ENCODE measurements around the gene SERTAD2. TPM values are rescaled to one million over a fixed set of nuclear protein-coding genes. Genes with fewer than 3 reads are reported as not detected.
A peak's percentile ranks its signal among the peaks of the same experiment; 100 is the strongest.

Gene SERTAD2
- total RNA-seq, 1 donor from 2014 or later: 19.1 TPM

GRCh38 chr2:64655873-64656272, 2.2 kb upstream of the SERTAD2 start:
- Histone ChIP-seq H3K9ac (no peak overlapping the region), H3F3A (ENCODE audit: low read depth) (peaks cover 38% of the 10 kb centered on the region), H4K20me1 (ENCODE audit: low read depth) (peaks cover 21% of the 10 kb centered on the region), H3K36me3 (no peaks in the 10 kb centered on the region), H3K79me2 (ENCODE audit: low read depth) (peaks cover 23% of the 10 kb centered on the region), H3K27ac (no peak overlapping the region), H3K27me3 (no peaks in the 10 kb centered on the region), H3K4me3 (no peak overlapping the region), H3K9me3 (ENCODE audit: low read depth) (no peaks in the 10 kb centered on the region), H2AFZ (replicated peaks) (no peak overlapping the region), H3K4me2 (peak overlapping the region; percentile 83), H3K4me1 (peaks cover 26% of the 10 kb centered on the region)
- Mint-ChIP-seq H3K36me3 (no peaks in the 10 kb centered on the region), H3K4me1 (peaks cover 32% of the 10 kb centered on the region), H3K27me3 (ENCODE audit: insufficient read depth, low read depth) (no peaks in the 10 kb centered on the region), H3K4me3 (no peak overlapping the region), H3K9me3 (no peaks in the 10 kb centered on the region), H3K27ac (peak overlapping the region; percentile 87)
- TF ChIP-seq CTCF (IDR thresholded peaks at IDR 0.05): no peak
- no peak for TF ChIP-seq EZH2 (IDR thresholded peaks at IDR 0.05)
- TF ChIP-seq EZH2phosphoT487 (IDR thresholded peaks at IDR 0.05): no peak
- DNase-seq (ENCODE audit: low spot score): no peak

DNA sequence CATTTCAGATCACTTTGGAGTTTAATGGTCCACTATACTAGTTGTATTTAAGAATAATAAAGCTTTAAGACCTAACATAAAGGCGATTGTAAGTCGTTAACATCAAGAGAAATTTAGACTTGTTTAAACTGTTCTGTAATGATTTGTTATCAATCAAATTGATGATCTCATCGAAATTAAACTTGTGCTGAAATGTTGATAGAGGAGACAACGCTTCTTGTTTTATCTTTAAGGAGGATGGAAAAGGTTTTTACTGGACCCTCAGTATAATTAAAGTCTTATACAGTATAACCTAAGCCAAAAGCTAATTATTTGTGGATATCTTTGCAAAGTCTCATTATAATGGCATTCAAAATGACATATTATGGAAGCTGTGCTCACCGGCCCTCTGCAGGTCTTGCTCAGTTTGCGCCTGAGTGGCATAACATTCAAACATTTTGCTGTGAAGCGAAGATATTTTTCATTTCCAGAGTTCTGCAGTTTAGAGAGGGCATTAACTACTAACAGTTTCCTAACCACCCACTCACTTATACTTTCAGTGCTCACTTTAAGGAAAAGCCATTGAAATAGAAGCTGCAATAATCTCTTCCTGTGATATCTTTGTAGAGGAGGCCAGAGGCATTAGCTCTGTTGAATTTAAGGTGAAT, 1.4 kb upstream of the SERTAD2 start:
- no peak overlapping the region for H3K27ac ChIP-seq
- H3K9ac ChIP-seq: no peak overlapping the region
- H3K9me3 ChIP-seq (ENCODE audit: low read depth): no peaks in the 10 kb centered on the region
- H2AFZ ChIP-seq (replicated peaks): no peak overlapping the region
- Mint-ChIP-seq H3K36me3 (no peaks in the 10 kb centered on the region), H3K27ac (no peak overlapping the region), H3K9me3 (no peaks in the 10 kb centered on the region), H3K4me1 (peaks cover 39% of the 10 kb centered on the region), H3K27me3 (ENCODE audit: insufficient read depth, low read depth) (no peaks in the 10 kb centered on the region), H3K4me3 (peak overlapping the region; percentile 91)
- no peak for DNase-seq (ENCODE audit: low spot score)
- H3K4me3 ChIP-seq: peak overlapping the region; percentile 64
- H3F3A ChIP-seq (ENCODE audit: low read depth): peaks cover 46% of the 10 kb centered on the region
- peak overlapping the region; percentile 83 for H3K4me2 ChIP-seq
- H3K27me3 ChIP-seq: no peaks in the 10 kb centered on the region
- peaks cover 33% of the 10 kb centered on the region for H3K4me1 ChIP-seq
- H3K36me3 ChIP-seq: no peaks in the 10 kb centered on the region
- H3K79me2 ChIP-seq (ENCODE audit: low read depth): peaks cover 30% of the 10 kb centered on the region
- no peak for TF ChIP-seq EZH2 (IDR thresholded peaks at IDR 0.05)
- TF ChIP-seq CTCF (IDR thresholded peaks at IDR 0.05): peak; percentile 45
- no peak for TF ChIP-seq EZH2phosphoT487 (IDR thresholded peaks at IDR 0.05)
- peaks cover 28% of the 10 kb centered on the region for H4K20me1 ChIP-seq (ENCODE audit: low read depth)

- H3K27ac ChIP-seq: peak overlapping the region; percentile 99
- peak; percentile 92 for DNase-seq (ENCODE audit: low spot score)
- H3K27ac Mint-ChIP-seq: peak overlapping the region; percentile 93
- H3K4me1 Mint-ChIP-seq: peaks cover 46% of the 10 kb centered on the region
- peak overlapping the region; percentile 69 for H2AFZ ChIP-seq (replicated peaks)
- H3K4me3 Mint-ChIP-seq: peak overlapping the region; percentile 91
- peaks cover 54% of the 10 kb centered on the region for H3F3A ChIP-seq (ENCODE audit: low read depth)
- H3K9ac ChIP-seq: peak overlapping the region; percentile 57
- H3K27me3 Mint-ChIP-seq (ENCODE audit: insufficient read depth, low read depth): no peaks in the 10 kb centered on the region
- H3K27me3 ChIP-seq: no peaks in the 10 kb centered on the region
- H3K36me3 Mint-ChIP-seq: no peaks in the 10 kb centered on the region
- no peaks in the 10 kb centered on the region for H3K36me3 ChIP-seq
- peaks cover 42% of the 10 kb centered on the region for H3K4me1 ChIP-seq
- no peaks in the 10 kb centered on the region for H3K9me3 Mint-ChIP-seq
- TF ChIP-seq EZH2phosphoT487 (IDR thresholded peaks at IDR 0.05) (no peak), CTCF (IDR thresholded peaks at IDR 0.05) (no peak), EZH2 (IDR thresholded peaks at IDR 0.05) (no peak)
- H3K9me3 ChIP-seq (ENCODE audit: low read depth): no peaks in the 10 kb centered on the region
- peak overlapping the region; percentile 83 for H3K4me2 ChIP-seq
- peaks cover 39% of the 10 kb centered on the region for H3K79me2 ChIP-seq (ENCODE audit: low read depth)
- H3K4me3 ChIP-seq: peak overlapping the region; percentile 64
- peaks cover 37% of the 10 kb centered on the region for H4K20me1 ChIP-seq (ENCODE audit: low read depth)
Observed at GRCh38 chr2:64654063-64654811, 524 bp upstream of the SERTAD2 start.

Measured in neural progenitor cell (in vitro differentiated cells).